IPS-18a (cell line): ENCODE results near the gene DIO2.

Experiments used
- H3K27ac ChIP-seq: one replicate; pipeline ENCODE4 v1.5.1; 2013; ENCODE audit warnings: low read length
- H3K27me3 ChIP-seq: one replicate; pipeline ENCODE4 v1.6.1; 2013; ENCODE audit warnings: mild to moderate bottlenecking, low read length; ENCODE audit not compliant: control insufficient read depth, insufficient read depth
- H3K36me3 ChIP-seq: one replicate; pipeline ENCODE4 v1.6.1; 2013; ENCODE audit warnings: low read depth, low read length; ENCODE audit not compliant: control insufficient read depth
- H3K4me1 ChIP-seq: one replicate; pipeline ENCODE4 v1.6.1; 2013; ENCODE audit warnings: low read depth, low read length; ENCODE audit not compliant: control insufficient read depth
- H3K4me3 ChIP-seq: one replicate; pipeline ENCODE4 v1.5.1; 2013; ENCODE audit warnings: low read length
- H3K9ac ChIP-seq: one replicate; pipeline ENCODE4 v1.6.1; 2013; ENCODE audit warnings: mild to moderate bottlenecking, low read length, moderate library complexity
- H3K9me3 ChIP-seq: one replicate; pipeline ENCODE4 v1.6.1; 2013; ENCODE audit warnings: low read depth, low read length; ENCODE audit not compliant: control insufficient read depth

DIO2 gene

DNA sequence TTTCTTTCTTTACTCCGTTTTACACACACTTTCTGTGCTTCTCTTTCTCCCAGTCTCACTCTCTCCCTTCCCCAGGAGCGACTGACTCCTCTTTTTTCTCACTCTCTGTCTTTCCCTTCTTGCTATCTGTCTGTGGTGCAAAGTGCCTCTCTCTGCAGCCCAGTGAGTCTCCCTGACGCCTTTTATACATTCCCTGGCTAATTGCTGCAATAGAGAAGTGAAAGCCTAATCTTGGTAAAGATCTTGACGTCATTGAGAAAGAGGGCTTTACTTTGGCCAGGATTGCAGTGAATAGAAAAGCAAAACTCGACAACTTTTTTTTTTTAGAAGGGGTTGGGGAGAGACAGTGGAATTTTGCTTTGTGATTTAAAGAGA is 706 bp upstream of the DIO2 start:
- no peak overlapping the region for H3K4me3 ChIP-seq
- H3K9ac ChIP-seq: no peak overlapping the region
- no peak overlapping the region for H3K27ac ChIP-seq

DNA sequence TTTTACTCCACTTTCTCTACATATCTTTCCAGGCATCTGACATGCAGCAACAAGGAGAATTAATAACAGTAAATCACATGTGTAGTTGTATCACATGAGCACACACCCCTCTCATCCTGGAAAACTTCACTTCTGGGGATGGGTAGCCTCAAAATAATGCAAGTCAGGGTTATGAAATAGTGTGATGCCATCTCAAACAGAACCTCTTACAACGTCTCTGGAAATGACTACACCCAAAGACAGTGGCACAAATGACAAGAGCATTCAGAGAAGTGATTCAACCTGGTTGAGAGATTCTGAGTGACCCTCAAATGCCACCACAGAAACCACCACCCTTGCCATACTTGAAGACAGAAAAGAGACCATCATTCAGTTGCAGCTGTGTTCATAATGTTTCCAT is 2.8 kb downstream of the DIO2 start:
- Histone ChIP-seq H3K4me3 (no peak overlapping the region), H3K27ac (no peak overlapping the region), H3K9ac (no peak overlapping the region), H3K36me3 (no peaks in the 10 kb centered on the region), H3K9me3 (no peaks in the 10 kb centered on the region), H3K27me3 (no peaks in the 10 kb centered on the region), H3K4me1 (no peaks in the 10 kb centered on the region)

More for the DNA sequence above, 706 bp upstream of the DIO2 start:
- Histone ChIP-seq H3K4me1 (no peaks in the 10 kb centered on the region), H3K9me3 (no peaks in the 10 kb centered on the region), H3K27me3 (no peaks in the 10 kb centered on the region), H3K36me3 (no peaks in the 10 kb centered on the region)

DNA sequence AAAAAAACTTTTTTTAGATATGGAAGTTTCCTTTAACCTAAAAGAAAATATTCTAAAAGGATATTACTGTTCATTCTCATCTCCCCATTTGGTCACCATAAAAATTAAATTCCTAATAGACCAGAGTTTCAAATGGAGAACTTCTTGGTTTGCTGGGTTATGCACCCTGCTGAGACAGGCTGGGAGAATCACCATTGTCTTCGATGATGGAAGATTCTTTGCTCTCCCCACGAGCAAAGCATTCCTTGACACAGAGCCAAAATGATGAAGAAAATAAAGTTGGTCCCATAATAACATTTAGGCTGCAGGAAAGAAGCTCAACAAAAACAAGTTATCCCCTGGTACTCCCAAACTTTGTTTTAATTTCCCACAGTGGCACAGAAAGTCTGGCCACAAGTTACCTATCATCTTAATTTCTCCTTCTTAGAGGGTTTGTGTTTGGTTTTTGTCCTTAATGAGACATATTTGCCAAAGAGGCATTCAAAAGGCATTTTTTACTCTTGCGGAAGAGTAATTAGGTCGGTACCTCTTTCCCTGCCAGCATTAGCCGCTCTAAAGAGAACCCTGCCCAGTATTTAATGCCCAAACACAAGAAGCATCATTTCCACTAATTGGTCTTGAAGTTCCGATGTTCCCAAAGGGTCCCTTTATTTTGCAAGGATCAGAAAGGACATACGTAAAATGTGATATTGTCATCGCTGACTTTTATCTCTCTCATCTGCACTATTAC is 4.8 kb downstream of the DIO2 start:
- Histone ChIP-seq H3K27me3 (no peaks in the 10 kb centered on the region), H3K4me3 (no peak overlapping the region), H3K4me1 (no peaks in the 10 kb centered on the region), H3K9ac (no peak overlapping the region), H3K9me3 (no peaks in the 10 kb centered on the region), H3K36me3 (no peaks in the 10 kb centered on the region), H3K27ac (no peak overlapping the region)

DNA sequence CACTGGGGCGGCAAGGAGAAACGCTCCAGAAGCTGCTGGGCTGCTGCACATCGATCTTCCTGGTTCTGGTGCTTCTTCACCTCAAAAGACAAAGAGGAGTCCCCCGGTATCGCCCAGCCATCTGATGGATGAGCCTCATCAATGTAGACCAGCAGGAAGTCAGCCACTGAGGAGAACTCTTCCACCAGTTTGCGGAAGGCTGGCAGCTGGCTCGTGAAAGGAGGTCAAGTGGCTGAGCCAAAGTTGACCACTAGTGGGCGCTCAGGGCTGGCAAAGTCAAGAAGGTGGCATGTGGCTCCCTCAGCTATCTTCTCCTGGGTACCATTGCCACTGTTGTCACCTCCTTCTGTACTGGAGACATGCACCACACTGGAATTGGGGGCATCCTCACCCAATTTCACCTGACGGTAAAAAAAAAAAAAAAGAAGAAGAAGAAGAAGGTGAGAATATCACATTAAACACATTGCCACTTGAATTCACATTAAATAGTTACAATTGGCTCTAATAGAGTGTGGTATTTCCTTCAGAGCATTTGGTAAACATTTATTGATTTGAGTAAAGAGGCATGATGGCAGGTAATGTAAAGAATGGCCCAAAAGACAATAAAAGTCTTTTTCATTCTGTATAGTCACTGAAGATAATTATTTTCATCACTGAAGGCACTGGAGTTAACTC is 8.3 kb downstream of the DIO2 start:
- Histone ChIP-seq H3K27ac (no peak overlapping the region), H3K36me3 (no peaks in the 10 kb centered on the region), H3K4me3 (no peak overlapping the region), H3K9ac (no peak overlapping the region), H3K27me3 (no peaks in the 10 kb centered on the region), H3K9me3 (no peaks in the 10 kb centered on the region), H3K4me1 (no peaks in the 10 kb centered on the region)

DNA sequence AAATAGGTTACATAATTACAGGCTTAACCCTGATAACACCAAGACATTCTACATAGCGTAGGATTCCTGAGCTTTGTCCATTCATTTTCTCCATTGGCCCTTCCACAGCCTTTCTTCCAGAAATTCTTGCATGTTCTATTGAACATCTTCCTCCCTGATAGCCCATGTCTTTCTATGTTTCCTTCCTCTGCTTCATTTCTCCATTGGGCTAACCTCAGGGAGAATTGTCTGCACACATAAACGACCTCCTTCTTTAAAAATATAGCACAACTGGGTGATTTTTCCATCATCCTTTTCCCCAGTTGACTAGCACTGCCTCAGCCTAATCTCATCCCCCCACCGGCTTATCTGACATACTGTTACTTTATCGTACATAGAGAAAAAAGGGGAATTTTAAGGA is 11.2 kb downstream of the DIO2 start:
- H3K9me3 ChIP-seq: no peaks in the 10 kb centered on the region

DNA sequence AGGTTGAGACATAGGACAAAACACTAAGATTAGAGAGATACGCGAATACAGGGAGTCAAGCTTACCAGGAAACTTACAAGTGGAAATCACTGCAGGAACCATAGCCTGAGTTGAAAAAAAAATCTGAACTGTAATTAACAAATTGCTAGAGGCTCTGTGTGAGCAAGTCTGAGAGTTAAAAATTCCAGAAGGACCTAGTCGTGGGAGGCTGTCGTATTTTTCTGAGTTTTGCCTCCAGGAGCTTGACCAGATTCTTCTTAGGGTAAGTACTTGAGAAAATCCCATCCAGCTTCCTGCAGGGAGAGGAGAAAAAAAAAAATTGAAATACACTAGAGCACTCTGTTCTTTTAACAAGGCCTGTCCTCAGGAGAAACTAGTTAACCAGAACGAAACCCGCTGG is 22.7 kb downstream of the DIO2 start:
- Histone ChIP-seq H3K27ac (no peak overlapping the region), H3K27me3 (no peaks in the 10 kb centered on the region), H3K9ac (no peak overlapping the region), H3K4me1 (no peaks in the 10 kb centered on the region), H3K36me3 (no peaks in the 10 kb centered on the region), H3K4me3 (no peak overlapping the region), H3K9me3 (no peaks in the 10 kb centered on the region)

More for the DNA sequence above, 11.2 kb downstream of the DIO2 start:
- H3K27ac ChIP-seq: no peak overlapping the region
- H3K27me3 ChIP-seq: no peaks in the 10 kb centered on the region
- H3K4me1 ChIP-seq: no peaks in the 10 kb centered on the region
- H3K36me3 ChIP-seq: no peaks in the 10 kb centered on the region
- H3K4me3 ChIP-seq: no peak overlapping the region
- H3K9ac ChIP-seq: no peak overlapping the region

DNA sequence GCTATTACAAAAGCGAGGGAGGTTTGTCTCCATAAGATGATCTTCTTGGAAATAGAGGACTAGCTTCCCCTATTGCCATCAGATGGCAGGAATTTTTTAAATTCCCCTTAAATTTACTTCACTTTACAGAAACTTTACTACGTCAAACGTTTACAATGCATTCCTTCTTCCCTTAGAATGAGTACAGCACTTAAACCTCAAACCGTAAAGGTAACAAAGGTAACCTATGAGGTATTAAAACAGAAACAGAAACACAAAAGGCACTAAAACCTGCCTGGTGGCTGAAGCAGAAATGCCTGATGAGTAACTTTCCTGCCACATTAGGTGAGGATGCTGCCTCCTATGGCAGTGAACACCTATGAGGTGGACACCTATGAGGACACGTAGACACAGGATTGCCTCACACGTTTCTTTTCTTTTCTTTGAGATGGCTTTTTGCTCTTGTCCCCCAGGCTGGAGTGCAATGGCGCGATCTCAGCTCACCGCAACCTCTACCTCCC is 25.0 kb downstream of the DIO2 start:
- no peak overlapping the region for H3K4me3 ChIP-seq
- H3K27me3 ChIP-seq: no peaks in the 10 kb centered on the region
- H3K27ac ChIP-seq: no peak overlapping the region
- no peak overlapping the region for H3K9ac ChIP-seq
- no peaks in the 10 kb centered on the region for H3K9me3 ChIP-seq
- H3K36me3 ChIP-seq: no peaks in the 10 kb centered on the region
- H3K4me1 ChIP-seq: no peaks in the 10 kb centered on the region

DNA sequence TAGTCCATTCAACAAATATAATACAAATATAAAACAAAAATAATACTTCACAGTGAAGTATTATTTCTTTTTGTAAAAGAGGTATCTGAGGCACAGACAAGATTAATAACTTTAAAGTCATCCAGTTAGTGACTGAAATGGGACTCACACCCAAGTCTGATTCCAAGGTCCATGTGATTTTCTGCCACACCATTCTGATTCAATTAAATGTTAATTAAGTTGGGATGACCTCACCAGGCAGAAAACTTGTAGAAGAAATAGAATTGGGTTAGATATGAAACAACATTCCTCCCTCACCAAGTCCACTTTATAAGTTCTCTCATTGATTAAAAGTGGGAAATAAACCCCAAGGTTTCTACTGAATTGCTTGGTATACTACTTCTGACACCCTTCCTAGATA is 34.4 kb downstream of the DIO2 start:
- no peaks in the 10 kb centered on the region for H3K36me3 ChIP-seq
- H3K27me3 ChIP-seq: no peaks in the 10 kb centered on the region
- no peak overlapping the region for H3K4me3 ChIP-seq
- H3K9ac ChIP-seq: no peak overlapping the region
- H3K9me3 ChIP-seq: no peaks in the 10 kb centered on the region
- no peaks in the 10 kb centered on the region for H3K4me1 ChIP-seq
- H3K27ac ChIP-seq: no peak overlapping the region

DNA sequence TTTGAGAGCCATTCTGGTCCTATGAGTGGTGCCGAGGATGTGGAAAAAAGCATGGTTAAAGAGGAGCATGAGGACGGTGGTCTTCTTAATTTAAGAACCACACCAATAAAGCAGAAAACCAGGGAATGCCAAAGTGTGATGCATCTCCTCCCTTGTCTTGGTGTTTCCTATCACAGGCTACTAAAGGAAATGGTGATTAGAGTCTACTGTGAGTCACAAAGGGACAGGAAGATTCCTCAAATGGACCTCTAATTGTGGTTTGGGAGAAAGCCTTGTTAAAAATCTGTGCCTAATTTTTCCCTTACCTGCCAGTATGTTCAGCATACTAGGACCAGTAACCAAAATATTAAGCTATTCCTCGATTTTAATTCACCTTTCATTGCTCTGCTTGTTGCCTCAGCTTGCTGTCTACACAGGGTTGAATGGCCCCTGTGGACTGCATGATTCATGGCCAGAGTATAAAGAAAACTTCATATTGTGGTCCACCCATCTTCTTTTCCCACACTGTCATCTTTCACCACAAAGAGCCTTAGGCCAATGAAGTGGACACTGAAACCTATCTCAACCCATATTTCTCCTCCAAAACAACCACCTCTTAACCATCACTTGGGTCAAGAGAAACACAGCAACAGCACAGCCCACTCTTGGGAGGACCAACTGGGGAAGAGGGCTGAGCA is 38.8 kb downstream of the DIO2 start:
- H3K9me3 ChIP-seq: no peaks in the 10 kb centered on the region
- no peaks in the 10 kb centered on the region for H3K27me3 ChIP-seq

DNA sequence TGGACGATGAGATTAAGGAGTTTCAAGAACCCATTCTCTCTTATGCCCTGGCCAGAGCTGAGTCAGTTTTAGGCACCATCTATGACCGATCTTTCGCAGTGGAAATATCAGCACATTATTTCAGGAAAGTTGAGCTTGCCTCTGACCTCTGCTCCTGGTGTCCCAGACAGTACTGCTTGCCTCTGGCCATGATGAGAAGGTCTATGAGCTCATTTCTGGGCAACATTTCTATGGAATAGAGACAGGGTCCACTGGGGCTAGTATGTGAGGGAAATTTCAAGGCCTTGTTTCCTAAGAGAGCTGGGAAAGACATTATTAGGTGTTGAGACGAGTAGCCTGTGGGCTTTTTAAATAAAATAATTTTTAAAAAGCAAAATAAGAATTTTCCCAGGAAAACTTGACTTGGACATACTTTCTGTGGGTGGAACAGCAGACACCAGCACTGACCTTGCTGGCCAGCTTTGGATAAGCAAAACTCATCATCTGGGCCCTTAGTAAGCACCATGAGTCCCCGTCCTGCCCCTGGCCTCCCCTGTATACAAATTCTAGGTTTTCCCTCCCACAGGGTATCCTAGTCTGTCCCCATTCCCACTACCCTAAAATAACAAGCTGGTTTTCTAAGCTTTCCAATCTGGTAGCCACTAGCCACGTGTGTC is 43.4 kb downstream of the DIO2 start:
- Histone ChIP-seq H3K27ac (no peak overlapping the region), H3K4me1 (no peaks in the 10 kb centered on the region), H3K4me3 (no peak overlapping the region), H3K27me3 (no peaks in the 10 kb centered on the region), H3K9me3 (no peaks in the 10 kb centered on the region), H3K36me3 (no peaks in the 10 kb centered on the region), H3K9ac (no peak overlapping the region)

More for the DNA sequence above, 38.8 kb downstream of the DIO2 start:
- H3K9ac ChIP-seq: no peak overlapping the region
- no peak overlapping the region for H3K27ac ChIP-seq
- no peaks in the 10 kb centered on the region for H3K4me1 ChIP-seq
- no peak overlapping the region for H3K4me3 ChIP-seq
- H3K36me3 ChIP-seq: no peaks in the 10 kb centered on the region

DNA sequence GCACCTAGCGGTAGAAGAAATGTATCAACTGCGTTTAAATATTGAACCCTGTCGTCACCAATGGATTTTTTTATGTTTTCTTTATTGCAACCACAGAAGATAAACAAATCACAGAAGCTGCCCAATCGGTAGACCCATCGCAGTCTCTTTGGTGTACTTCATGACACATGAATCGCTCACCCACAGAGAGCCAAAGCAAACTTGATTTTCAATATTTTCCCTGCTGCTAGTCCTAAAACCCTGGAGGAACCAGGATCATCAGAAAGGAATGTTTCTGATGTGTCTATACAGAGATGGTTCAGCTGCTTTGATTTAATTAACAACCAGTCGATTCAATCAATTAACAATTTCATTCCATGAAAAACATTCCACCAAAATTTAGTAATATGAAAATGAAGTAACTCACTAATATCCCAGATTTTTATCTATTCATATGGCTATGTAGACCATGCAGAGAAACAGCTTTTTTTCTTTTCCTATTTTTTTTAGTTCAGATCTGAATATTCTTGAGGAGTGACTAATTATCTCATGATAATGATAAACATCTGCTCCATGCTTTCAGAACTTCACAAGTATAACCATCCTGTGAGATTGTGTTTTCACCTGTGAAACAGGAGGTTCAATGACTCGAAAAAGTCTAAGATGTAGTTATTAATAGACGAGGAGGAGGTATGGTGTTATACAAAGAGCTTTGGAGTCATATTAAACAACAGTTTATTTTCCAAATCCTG is 46.1 kb downstream of the DIO2 start:
- Histone ChIP-seq H3K9me3 (no peaks in the 10 kb centered on the region), H3K4me1 (no peaks in the 10 kb centered on the region), H3K36me3 (no peaks in the 10 kb centered on the region), H3K27ac (no peak overlapping the region), H3K27me3 (no peaks in the 10 kb centered on the region), H3K9ac (no peak overlapping the region), H3K4me3 (no peak overlapping the region)
